ENCODE results near the gene TSPEAR. TPM values are rescaled to one million over a fixed set of nuclear protein-coding genes. Genes with fewer than 3 reads are reported as not detected.

The TSPEAR gene
- total and polyA plus RNA-seq, 2 donors (not counting 1 experiment from before 2014, with no cell fraction given) = not detected

DNA sequence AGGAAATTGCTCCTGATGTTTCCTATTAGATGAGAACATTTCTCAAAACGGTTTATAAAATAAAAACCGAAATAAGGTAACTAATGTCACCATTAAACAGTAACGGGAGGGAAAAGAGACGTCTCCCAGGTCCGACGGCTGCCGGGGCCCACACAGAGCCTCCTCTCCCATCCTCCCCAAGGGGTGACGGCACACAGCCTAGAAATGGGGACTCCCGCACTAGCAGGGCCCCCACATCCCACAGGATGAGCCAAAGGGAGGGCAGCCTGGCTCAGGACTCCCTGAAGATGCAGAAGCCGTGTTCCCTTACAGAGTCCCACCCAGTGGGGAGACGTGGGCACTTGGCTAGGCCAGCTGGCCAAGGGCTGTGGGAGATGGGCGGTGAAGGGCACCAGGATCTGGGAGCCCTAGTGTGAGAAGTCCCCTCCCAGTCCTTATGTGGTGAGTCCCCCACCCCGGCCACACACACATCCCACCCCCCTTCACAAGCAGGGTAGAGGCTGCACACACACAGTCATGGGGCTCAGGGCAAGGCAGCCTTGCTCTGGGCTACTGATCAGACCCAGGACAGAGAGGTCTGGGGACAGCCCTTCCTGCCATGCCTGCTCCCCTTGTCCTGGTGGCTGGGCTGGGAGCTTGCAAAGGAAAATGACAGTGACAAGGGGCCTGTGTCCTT lies 156.0 kb downstream of the TSPEAR start:
- Histone ChIP-seq H3K36me3 (replicated peaks in 1 of 2; ENCODE audit: control extremely low read depth in 1 of 2, control insufficient read depth in 1 of 2, extremely low read depth in 1 of 2, insufficient read depth in 2 of 2, low read length in 1 of 2) (no peaks in the 10 kb centered on the region), H3K79me2 (ENCODE audit: control insufficient read depth, insufficient read depth, low read length) (no peaks in the 10 kb centered on the region), H3K9ac (ENCODE audit: low read length) (no peak overlapping the region), H4K20me1 (ENCODE audit: control insufficient read depth, insufficient read depth, low read length, poor library complexity, severe bottlenecking) (no peaks in the 10 kb centered on the region), H3K4me1 (ENCODE audit: control insufficient read depth in 2 of 2, insufficient read depth in 2 of 2, low read length in 2 of 2) (peaks cover 0 to 11% of the 10 kb centered on the region in 2 donors), H3K27me3 (replicated peaks in 1 of 4; ENCODE audit: control extremely low read depth in 1 of 4, control insufficient read depth in 3 of 4, insufficient read depth in 4 of 4, low read length in 3 of 4) (peaks cover 0 to 14% (median 4%) of the 10 kb centered on the region in 4 experiments), H3K27ac (ENCODE audit: low read length in 2 of 2) (no peak overlapping the region), H3K4me3 (ENCODE audit: control extremely low read depth in 1 of 5, extremely low read depth in 1 of 5, insufficient read depth in 1 of 5, low read depth in 2 of 5, low read length in 4 of 5) (no peak overlapping the region), H2AFZ (ENCODE audit: insufficient read depth, low read depth, low read length, poor library complexity, severe bottlenecking) (no peak overlapping the region), H3K4me2 (replicated peaks; ENCODE audit: low read depth, low read length, poor library complexity, severe bottlenecking) (no peak overlapping the region), H3K9me3 (ENCODE audit: control extremely low read depth in 1 of 3, control insufficient read depth in 2 of 3, insufficient read depth in 1 of 3, low read length in 2 of 3) (peaks cover 0 to 10% (median 0%) of the 10 kb centered on the region in 3 donors)
- Mint-ChIP-seq H3K4me3 (no peak overlapping the region), H3K27me3 (peaks cover 60% of the 10 kb centered on the region), H3K4me1 (peaks cover 7% of the 10 kb centered on the region), H3K27ac (no peak overlapping the region), H3K9me3 (ENCODE audit: insufficient read depth) (peaks cover 2% of the 10 kb centered on the region)
- ChIA-PET CTCF (no interaction called here), POLR2A (no interaction called here)
- no peak for DNase-seq
- no peak for TF ChIP-seq EZH2 (IDR thresholded peaks at IDR 0.05; ENCODE audit: borderline replicate concordance, insufficient read depth, low read depth, low read length, poor library complexity, severe bottlenecking)
- TF ChIP-seq, protein P1, sequence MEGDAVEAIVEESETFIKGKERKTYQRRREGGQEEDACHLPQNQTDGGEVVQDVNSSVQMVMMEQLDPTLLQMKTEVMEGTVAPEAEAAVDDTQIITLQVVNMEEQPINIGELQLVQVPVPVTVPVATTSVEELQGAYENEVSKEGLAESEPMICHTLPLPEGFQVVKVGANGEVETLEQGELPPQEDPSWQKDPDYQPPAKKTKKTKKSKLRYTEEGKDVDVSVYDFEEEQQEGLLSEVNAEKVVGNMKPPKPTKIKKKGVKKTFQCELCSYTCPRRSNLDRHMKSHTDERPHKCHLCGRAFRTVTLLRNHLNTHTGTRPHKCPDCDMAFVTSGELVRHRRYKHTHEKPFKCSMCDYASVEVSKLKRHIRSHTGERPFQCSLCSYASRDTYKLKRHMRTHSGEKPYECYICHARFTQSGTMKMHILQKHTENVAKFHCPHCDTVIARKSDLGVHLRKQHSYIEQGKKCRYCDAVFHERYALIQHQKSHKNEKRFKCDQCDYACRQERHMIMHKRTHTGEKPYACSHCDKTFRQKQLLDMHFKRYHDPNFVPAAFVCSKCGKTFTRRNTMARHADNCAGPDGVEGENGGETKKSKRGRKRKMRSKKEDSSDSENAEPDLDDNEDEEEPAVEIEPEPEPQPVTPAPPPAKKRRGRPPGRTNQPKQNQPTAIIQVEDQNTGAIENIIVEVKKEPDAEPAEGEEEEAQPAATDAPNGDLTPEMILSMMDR (IDR thresholded peaks at IDR 0.05) = no peak
- intact Hi-C loops (cut with micrococcal nuclease) = no loop called here
- no peak for ATAC-seq (ENCODE audit: low read depth)
- 80% methylated on average over 2 of the region's 13 CpGs for WGBS (ENCODE audit: insufficient coverage)

DNA sequence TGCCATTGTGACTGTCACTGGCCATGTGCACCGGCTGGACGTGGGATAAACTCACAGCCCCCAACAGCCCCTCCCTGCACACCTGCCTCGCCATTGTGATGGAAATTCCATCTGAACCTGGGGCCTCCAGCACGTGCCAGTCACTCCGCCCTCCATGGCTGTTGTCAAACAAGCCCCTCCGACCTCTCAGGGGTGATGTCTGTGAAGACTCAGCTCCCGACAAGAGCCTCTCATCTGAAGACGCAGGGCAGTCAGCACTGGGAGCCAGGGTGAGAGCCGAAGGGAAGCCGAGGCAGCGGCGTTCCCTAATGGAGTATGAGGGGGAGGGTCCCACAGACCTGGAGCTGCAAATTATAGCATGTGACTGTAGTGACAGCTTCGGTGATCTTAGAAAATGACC lies 158.7 kb downstream of the TSPEAR start:
- Histone ChIP-seq H3K27ac (ENCODE audit: low read length in 2 of 2) (no peak overlapping the region), H3K4me1 (ENCODE audit: control insufficient read depth in 2 of 2, insufficient read depth in 2 of 2, low read length in 2 of 2) (peaks cover 2 to 14% of the 10 kb centered on the region in 2 donors), H3K4me2 (replicated peaks; ENCODE audit: low read depth, low read length, poor library complexity, severe bottlenecking) (no peak overlapping the region), H4K20me1 (ENCODE audit: control insufficient read depth, insufficient read depth, low read length, poor library complexity, severe bottlenecking) (no peaks in the 10 kb centered on the region), H3K4me3 (ENCODE audit: control extremely low read depth in 1 of 5, extremely low read depth in 1 of 5, insufficient read depth in 1 of 5, low read depth in 2 of 5, low read length in 4 of 5) (no peak overlapping the region), H3K36me3 (replicated peaks in 1 of 2; ENCODE audit: control extremely low read depth in 1 of 2, control insufficient read depth in 1 of 2, extremely low read depth in 1 of 2, insufficient read depth in 2 of 2, low read length in 1 of 2) (no peaks in the 10 kb centered on the region), H3K27me3 (replicated peaks in 1 of 4; ENCODE audit: control extremely low read depth in 1 of 4, control insufficient read depth in 3 of 4, insufficient read depth in 4 of 4, low read length in 3 of 4) (peaks cover 0 to 27% (median 5%) of the 10 kb centered on the region in 4 experiments), H3K79me2 (ENCODE audit: control insufficient read depth, insufficient read depth, low read length) (no peaks in the 10 kb centered on the region), H2AFZ (ENCODE audit: insufficient read depth, low read depth, low read length, poor library complexity, severe bottlenecking) (no peak overlapping the region), H3K9me3 (ENCODE audit: control extremely low read depth in 1 of 3, control insufficient read depth in 2 of 3, insufficient read depth in 1 of 3, low read length in 2 of 3) (peaks cover 0 to 18% (median 0%) of the 10 kb centered on the region in 3 donors), H3K9ac (ENCODE audit: low read length) (no peak overlapping the region)
- DNase-seq = no peak
- 89% methylated on average over 13 of the region's 13 CpGs for WGBS (ENCODE audit: insufficient coverage)
- CTCF ChIA-PET = no interaction called here
- Mint-ChIP-seq H3K27me3 (peaks cover 63% of the 10 kb centered on the region), H3K4me1 (peaks cover 14% of the 10 kb centered on the region), H3K4me3 (no peak overlapping the region), H3K9me3 (ENCODE audit: insufficient read depth) (no peaks in the 10 kb centered on the region), H3K27ac (no peak overlapping the region)
- intact Hi-C loops (cut with micrococcal nuclease) = no loop called here
- ATAC-seq (ENCODE audit: low read depth) = no peak
- TF ChIP-seq EZH2 (IDR thresholded peaks at IDR 0.05; ENCODE audit: borderline replicate concordance, insufficient read depth, low read depth, low read length, poor library complexity, severe bottlenecking) = no peak
- TF ChIP-seq, protein P1 (IDR thresholded peaks at IDR 0.05) = no peak
- POLR2A ChIA-PET = no interaction called here

Data from B cell (primary cell).